ENCODE results near the gene TRPV3. TPM values are rescaled to one million over a fixed set of nuclear protein-coding genes. Genes with fewer than 3 reads are reported as not detected.

Gene TRPV3
- total RNA-seq, 1 experiment from 2014 or later: 1.4 TPM

DNA sequence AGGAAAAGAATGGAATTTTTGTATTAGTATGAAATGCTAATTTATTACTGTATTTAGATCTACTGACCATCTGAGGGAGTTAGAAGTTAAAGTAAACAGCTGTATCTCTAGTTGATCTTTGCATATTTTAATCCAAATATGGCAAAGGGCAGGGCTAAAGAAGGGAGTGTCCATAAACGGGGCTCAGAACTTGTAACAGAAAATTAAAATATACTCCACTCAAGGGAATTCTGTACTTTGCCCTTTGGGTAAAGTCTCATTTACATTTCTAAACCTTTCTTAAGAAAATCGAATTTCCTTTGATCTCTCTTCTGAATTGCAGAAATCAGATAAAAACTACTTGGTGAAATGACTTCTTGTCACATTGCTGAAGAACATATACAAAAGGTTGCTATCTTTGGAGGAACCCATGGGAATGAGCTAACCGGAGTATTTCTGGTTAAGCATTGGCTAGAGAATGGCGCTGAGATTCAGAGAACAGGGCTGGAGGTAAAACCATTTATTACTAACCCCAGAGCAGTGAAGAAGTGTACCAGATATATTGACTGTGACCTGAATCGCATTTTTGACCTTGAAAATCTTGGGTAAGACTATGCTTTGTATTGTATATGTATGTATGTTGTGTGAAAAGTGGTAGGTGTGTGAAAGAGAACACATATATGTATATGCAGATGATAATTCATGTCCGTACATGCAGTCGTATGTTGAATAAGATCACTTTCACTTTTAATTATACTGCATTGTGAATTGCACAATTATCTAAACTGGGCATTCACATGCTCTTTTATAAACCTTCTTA lies 81.6 kb downstream of the TRPV3 start, which contains the start of gene ASPA:
Gene ASPA, plus strand, starts transcription at position 186 of the 799 bp plus-strand sequence. Its CDS starts 163 bp downstream, at position 349.
- ChIA-PET POLR2A (no interaction called here), RAD21 (ENCODE audit: low non-redundant PET in 1 of 2, low total read pairs in 2 of 2, uncharacterized antibody in 2 of 2, unreplicated experiment in 2 of 2) (no interaction called here), CTCF (no interaction called here)
- Histone ChIP-seq H3K9me2 (ENCODE audit: insufficient read depth) (no peaks in the 10 kb centered on the region), H3K79me2 (ENCODE audit: insufficient read depth, low read length) (no peaks in the 10 kb centered on the region), H3K9me3 (ENCODE audit: control insufficient read depth in 1 of 2, insufficient read depth in 1 of 2, low read depth in 1 of 2, low read length in 2 of 2) (no peaks in the 10 kb centered on the region), H4K20me1 (ENCODE audit: insufficient read depth) (no peaks in the 10 kb centered on the region), H3K36me3 (ENCODE audit: control insufficient read depth in 1 of 2, insufficient read depth in 2 of 2, low read length in 2 of 2) (no peaks in the 10 kb centered on the region), H3K27me3 (ENCODE audit: insufficient read depth, low read length) (peaks cover 29% of the 10 kb centered on the region), H3K4me2 (ENCODE audit: low read length) (no peak within 1 kb of the TSS), H3K9ac (ENCODE audit: low read length) (no peak within 1 kb of the TSS), H3K27ac (ENCODE audit: low read depth, low read length) (no peak within 1 kb of the TSS), H3K4me3 (replicated peaks in 1 of 2; ENCODE audit: low read depth in 1 of 2, low read length in 2 of 2) (no peak within 1 kb of the TSS), H3K4me1 (ENCODE audit: control insufficient read depth in 1 of 2, insufficient read depth in 2 of 2, low read length in 2 of 2) (no peaks in the 10 kb centered on the region), H2AFZ (ENCODE audit: low read depth, low read length, poor library complexity, severe bottlenecking) (no peak within 1 kb of the TSS)
- ATAC-seq (no peak), DNase-seq (ENCODE audit: low read depth, low spot score) (no peak)
- BruUV-seq (replicated peaks): no TSS peak
- intact Hi-C loops (cut with micrococcal nuclease): no loop called here
- TF ChIP-seq RAD21 (IDR thresholded peaks at IDR 0.05; ENCODE audit: low read depth) (no peak), TCF7L2 (IDR thresholded peaks at IDR 0.05; ENCODE audit: borderline replicate concordance, extremely low read depth, insufficient read depth, insufficient read length) (no peak), EZH2 (IDR thresholded peaks at IDR 0.05) (no peak), CBX3 (IDR thresholded peaks at IDR 0.05; ENCODE audit: low read depth) (no peak)

DNA sequence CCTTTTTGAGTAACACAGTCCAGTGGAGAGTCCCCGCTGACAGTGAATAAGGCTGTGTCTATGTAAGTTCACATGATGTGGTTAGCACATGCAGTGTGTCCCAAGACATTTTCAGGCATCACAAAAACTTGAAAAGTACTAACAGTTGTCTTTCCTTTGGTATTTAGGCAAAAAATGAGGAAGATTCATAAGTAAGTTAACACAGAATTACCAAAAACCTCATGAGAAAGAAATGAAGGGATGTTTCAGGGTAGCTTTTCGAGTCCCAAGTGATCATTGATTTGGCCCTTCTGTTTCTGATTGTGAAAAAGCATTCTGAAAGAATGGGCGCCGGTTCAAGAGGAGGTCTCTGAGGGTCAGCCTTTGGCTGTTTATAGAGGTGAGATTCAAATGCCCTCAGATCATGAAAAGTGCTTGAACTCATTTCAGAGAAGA lies 82.3 kb downstream of the TRPV3 start:
- ATAC-seq (no peak), DNase-seq (ENCODE audit: low read depth, low spot score) (no peak)
- no peak overlapping the region for H3K4me3 ChIP-seq (replicated peaks in 1 of 2; ENCODE audit: low read depth in 1 of 2, low read length in 2 of 2)
- no peak for TF ChIP-seq ZNF274 (IDR thresholded peaks at IDR 0.05; ENCODE audit: low read depth, low read length)
- no peak for TF ChIP-seq ELF1 (IDR thresholded peaks at IDR 0.05; ENCODE audit: borderline replicate concordance, low read depth)
- TF ChIP-seq, protein P1, sequence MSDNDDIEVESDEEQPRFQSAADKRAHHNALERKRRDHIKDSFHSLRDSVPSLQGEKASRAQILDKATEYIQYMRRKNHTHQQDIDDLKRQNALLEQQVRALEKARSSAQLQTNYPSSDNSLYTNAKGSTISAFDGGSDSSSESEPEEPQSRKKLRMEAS (IDR thresholded peaks at IDR 0.05): no peak
- TF ChIP-seq EGR1 (IDR thresholded peaks at IDR 0.05; ENCODE audit: low read depth): no peak
- TF ChIP-seq CEBPB (IDR thresholded peaks at IDR 0.05; ENCODE audit: low read depth): no peak
- TF ChIP-seq YY1 (IDR thresholded peaks at IDR 0.05; ENCODE audit: extremely low read depth, insufficient replicate concordance, low read depth, low read length): no peak
- TF ChIP-seq, protein P2, sequence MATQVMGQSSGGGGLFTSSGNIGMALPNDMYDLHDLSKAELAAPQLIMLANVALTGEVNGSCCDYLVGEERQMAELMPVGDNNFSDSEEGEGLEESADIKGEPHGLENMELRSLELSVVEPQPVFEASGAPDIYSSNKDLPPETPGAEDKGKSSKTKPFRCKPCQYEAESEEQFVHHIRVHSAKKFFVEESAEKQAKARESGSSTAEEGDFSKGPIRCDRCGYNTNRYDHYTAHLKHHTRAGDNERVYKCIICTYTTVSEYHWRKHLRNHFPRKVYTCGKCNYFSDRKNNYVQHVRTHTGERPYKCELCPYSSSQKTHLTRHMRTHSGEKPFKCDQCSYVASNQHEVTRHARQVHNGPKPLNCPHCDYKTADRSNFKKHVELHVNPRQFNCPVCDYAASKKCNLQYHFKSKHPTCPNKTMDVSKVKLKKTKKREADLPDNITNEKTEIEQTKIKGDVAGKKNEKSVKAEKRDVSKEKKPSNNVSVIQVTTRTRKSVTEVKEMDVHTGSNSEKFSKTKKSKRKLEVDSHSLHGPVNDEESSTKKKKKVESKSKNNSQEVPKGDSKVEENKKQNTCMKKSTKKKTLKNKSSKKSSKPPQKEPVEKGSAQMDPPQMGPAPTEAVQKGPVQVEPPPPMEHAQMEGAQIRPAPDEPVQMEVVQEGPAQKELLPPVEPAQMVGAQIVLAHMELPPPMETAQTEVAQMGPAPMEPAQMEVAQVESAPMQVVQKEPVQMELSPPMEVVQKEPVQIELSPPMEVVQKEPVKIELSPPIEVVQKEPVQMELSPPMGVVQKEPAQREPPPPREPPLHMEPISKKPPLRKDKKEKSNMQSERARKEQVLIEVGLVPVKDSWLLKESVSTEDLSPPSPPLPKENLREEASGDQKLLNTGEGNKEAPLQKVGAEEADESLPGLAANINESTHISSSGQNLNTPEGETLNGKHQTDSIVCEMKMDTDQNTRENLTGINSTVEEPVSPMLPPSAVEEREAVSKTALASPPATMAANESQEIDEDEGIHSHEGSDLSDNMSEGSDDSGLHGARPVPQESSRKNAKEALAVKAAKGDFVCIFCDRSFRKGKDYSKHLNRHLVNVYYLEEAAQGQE (IDR thresholded peaks at IDR 0.05; ENCODE audit: low read depth): no peak
- TF ChIP-seq ZFX (IDR thresholded peaks at IDR 0.05): no peak
- TF ChIP-seq POLR2A (IDR thresholded peaks at IDR 0.05; ENCODE audit: borderline replicate concordance, extremely low read depth, insufficient read depth, insufficient read length): no peak
- no peak for TF ChIP-seq TCF7L2 (IDR thresholded peaks at IDR 0.05; ENCODE audit: borderline replicate concordance, extremely low read depth, insufficient read depth, insufficient read length)
- TF ChIP-seq EZH2 (IDR thresholded peaks at IDR 0.05): no peak
- TF ChIP-seq JUND (IDR thresholded peaks at IDR 0.05): no peak
- no peak for TF ChIP-seq POLR2AphosphoS5 (IDR thresholded peaks at IDR 0.05; ENCODE audit: low read depth, low read length)
- no peak for TF ChIP-seq FOSL1 (IDR thresholded peaks at IDR 0.05; ENCODE audit: low read depth)
- no TSS peak for BruUV-seq (replicated peaks)
- H3K9me2 ChIP-seq (ENCODE audit: insufficient read depth): no peaks in the 10 kb centered on the region
- no peak overlapping the region for H3K27ac ChIP-seq (ENCODE audit: low read depth, low read length)
- H3K79me2 ChIP-seq (ENCODE audit: insufficient read depth, low read length): no peaks in the 10 kb centered on the region
- no peak overlapping the region for H3K9ac ChIP-seq (ENCODE audit: low read length)
- H3K9me3 ChIP-seq (ENCODE audit: control insufficient read depth in 1 of 2, insufficient read depth in 1 of 2, low read depth in 1 of 2, low read length in 2 of 2): no peaks in the 10 kb centered on the region
- H3K36me3 ChIP-seq (ENCODE audit: control insufficient read depth in 1 of 2, insufficient read depth in 2 of 2, low read length in 2 of 2): no peaks in the 10 kb centered on the region
- no peaks in the 10 kb centered on the region for H3K4me1 ChIP-seq (ENCODE audit: control insufficient read depth in 1 of 2, insufficient read depth in 2 of 2, low read length in 2 of 2)
- no peaks in the 10 kb centered on the region for H4K20me1 ChIP-seq (ENCODE audit: insufficient read depth)
- H3K27me3 ChIP-seq (ENCODE audit: insufficient read depth, low read length): peaks cover 22% of the 10 kb centered on the region
- intact Hi-C loops (cut with micrococcal nuclease): no loop called here
- CTCF ChIA-PET: no interaction called here
- RAD21 ChIA-PET (ENCODE audit: low non-redundant PET in 1 of 2, low total read pairs in 2 of 2, uncharacterized antibody in 2 of 2, unreplicated experiment in 2 of 2): no interaction called here
- H2AFZ ChIP-seq (ENCODE audit: low read depth, low read length, poor library complexity, severe bottlenecking): no peak overlapping the region
- no peak overlapping the region for H3K4me2 ChIP-seq (ENCODE audit: low read length)
- POLR2A ChIA-PET: no interaction called here

Measured in HCT116 (cell line).